GM19455 (cell line): Measurements from ENCODE around the gene HIC1.

Experiments
- ATAC-seq: cut with Tn5 transposase; IDR thresholded peaks from one replicate; pipeline ENCODE4 v1.9.1; 2021; ENCODE audit not compliant: unreplicated experiment

Gene HIC1

GRCh38 chr17:2071455-2072281, 16.8 kb downstream of the HIC1 start:
- no peak for ATAC-seq

DNA sequence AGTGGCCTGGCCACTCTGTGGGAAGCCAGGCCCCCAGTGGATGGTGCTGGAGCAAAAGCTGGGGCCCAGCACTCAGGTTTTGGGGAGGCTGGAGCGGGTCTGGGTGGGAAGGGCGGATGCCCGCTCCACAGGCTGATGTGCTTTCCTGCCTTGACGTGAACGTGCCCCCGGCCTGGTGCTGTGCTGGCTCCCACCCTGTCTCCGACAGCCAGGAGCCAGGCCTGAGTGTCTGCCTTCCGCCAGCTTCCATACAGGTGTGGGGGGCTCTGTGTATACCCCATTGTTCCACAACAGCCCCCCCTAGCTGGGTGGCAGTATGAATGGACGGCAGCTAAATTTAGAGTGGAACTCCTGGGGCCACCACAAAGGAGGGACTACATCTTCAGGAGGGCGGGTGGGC, 20.0 kb downstream of the HIC1 start:
- ATAC-seq: no peak

DNA sequence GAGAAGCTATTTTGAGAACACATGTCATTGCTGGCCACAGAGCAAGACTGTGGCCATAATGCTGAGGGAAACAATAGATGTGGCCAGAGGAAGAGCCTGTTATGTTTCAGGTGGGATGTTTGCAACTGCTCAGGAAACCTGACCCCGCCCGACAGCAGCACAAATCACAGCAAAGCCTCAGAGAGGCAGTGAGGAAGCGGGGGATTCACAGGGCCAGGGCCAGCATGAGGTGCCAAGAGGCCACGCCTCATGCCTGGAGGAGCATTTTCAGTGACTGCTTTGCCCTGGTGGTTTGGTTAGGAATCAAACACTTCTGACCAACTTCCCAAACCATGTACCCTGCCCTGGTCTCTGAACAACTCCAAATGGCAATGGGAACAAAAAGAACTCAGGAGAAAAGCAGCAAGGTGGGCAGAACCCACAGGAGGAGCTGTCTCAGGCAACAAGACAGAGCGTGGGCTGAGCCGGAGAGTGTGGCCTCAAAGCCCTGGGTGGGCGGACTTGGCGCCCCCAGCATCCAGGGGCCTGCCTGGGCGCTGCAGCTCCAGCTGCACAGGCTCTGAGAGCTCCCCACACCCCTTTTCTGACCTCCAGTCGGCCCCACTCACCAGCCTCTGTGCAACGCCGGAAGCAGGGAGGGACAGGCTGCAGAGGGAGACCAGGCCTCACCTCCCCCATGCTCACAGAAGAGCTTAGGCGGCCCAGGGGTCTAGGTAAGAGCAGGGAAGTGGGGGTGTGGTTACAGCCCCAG, 20.6 kb downstream of the HIC1 start:
- no peak for ATAC-seq

- ATAC-seq: no peak
These were observed 21.4 kb downstream of the HIC1 start for GRCh38 chr17:2076087-2076984.

- ATAC-seq: no peak
These were observed 22.1 kb downstream of the HIC1 start for GRCh38 chr17:2077040-2077439.

DNA sequence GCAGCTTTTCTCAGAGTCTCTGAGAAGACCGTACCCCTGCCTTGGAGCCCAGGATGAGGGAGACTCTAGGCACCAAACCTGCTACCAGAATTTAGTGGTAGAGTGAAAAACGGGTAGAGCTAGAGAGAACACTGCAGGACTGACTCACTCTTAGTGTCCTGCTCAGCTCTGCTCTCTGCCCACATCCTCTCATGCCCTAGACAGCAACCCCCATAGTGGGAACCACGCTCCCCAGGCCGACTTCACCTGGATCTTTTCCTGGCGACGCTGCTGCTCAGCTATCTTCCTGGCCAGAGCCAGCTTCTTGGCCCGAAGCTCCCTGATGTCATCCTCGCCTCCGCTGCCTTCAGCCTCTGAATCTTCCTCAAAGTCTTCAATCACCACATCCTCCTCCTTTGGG, 26.7 kb downstream of the HIC1 start:
- ATAC-seq: no peak

DNA sequence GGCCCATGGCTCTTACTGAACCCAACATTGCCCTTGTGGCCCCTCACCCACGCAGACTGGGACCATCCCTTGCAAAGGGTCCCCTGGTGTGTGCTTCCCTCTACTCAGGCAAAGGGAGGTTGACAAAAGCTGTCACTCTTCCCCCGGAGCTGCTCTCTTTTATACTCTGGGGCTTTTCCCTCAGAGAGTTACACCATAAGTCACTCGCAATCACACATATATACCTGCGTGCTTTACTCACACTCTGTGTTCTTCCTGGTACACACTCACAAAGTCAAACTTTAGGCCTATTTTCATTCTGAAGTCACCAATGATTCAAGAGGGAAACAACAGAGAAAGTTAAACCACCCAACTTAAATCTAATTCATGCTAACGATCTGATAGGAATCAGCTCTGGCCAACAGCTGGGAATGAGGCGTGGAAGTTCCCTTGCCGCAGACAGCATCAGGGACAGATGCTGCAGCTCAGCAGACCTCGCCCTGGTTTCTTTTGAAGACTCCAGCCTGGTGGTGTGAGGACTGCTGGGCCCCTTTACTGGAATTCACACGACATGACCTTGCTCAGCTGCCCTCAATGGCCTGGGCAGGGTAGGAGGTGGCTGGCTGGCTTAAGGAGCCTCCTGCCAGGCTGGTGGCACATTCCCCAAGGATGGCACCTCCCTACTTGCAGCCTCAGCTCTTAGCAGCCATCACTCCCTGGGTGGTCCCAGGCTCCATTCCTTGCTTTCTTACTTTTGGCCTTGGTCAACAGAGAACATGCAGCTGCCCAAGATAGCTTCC, 27.3 kb downstream of the HIC1 start:
- no peak for ATAC-seq

DNA sequence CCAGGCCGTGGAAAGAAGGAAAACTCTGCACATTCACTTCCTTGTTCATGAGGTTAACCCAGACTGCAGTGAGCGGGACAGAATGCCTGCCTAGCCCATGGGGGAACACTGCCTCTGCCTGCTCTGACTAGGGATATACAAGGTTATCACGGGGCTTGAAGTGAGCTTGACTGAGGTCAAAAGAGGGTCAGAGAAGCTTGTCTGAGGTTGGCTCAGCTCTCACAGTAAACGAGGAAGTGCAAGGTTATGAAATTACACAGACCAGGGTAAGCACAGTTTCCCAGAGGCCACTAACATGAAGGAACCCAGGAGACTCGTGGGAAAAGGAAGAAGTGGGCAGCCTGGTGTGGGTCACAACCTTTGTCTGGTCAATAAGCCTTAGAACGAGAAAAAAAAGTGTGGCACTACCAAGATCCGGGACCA, 28.7 kb downstream of the HIC1 start:
- no peak for ATAC-seq

DNA sequence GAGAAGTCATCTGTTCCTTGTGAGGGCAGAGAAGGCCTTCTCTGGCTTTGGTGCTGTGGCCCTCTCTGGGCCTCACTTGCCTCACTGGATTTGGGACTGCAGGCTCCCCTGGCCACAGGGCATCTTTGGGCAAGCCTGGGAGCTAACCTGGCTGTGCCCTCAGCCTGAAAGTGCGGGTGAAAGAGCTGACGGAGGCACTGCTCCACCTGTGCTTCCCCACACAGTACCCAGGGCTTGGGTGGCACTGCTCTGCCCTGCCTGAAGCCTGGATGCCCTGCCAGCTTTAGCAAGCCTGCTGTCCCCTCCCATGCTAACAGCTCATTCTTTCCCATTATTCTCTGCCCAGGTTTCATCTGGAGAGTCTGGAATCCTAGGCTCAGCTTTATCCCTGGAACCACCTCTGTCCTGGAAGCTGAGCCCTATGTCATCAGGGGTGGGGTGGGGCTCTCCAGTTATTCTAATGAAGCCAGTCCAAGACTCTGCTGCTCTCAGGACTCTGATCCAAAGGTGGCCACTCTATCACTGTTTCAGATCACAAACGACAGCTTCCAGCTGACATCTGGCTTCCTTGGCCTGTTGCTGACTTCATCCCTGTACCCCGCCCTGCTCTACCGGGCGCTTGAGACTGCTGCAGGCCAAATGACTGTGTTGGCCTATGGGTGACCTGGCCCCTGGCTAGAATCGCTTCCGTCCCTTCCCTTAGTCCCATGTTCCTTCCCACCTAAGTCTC, 29.3 kb downstream of the HIC1 start:
- ATAC-seq: no peak

GRCh38 chr17:2084766-2085647, 30.1 kb downstream of the HIC1 start:
- ATAC-seq: no peak

DNA sequence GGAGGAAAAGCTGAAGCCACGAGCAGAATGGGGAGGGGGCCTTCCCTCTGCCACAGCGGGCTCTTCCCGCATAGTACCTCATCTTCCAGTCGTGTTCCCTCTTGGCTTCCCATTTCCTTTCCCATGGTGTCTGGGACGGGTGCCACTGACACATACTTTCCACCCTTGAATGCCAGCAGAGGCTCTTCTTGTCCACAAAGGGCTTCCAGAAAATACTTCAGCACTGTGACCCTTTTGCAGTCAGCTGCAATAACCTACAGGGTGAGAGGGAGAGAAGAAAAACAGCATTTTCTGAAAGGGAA, 30.7 kb downstream of the HIC1 start:
- ATAC-seq: no peak

GRCh38 chr17:2086306-2086705, 31.4 kb downstream of the HIC1 start:
- no peak for ATAC-seq

GRCh38 chr17:2087597-2088211, 32.8 kb downstream of the HIC1 start:
- no peak for ATAC-seq

DNA sequence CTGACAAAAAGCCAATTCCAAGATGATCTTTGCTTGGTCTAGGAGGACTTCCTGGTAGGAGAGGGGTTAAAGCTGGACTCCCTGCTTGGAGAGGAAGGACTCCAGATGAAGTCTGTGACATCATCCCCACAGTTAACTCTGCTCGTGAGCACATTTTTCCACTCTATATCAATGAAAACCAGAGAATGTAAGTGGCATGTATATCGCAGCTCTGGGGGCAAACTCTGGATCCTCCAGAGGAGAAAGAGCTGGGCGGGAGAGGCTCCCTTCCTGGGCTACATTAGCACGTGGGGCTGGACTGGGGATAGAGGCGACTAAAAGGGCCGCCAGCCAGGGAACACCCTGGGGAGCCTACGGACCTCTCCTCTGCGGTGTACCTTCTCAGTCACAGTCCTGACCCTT, 34.1 kb downstream of the HIC1 start:
- peak; percentile 26 for ATAC-seq

GRCh38 chr17:2090210-2090641, 35.3 kb downstream of the HIC1 start:
- no peak for ATAC-seq

DNA sequence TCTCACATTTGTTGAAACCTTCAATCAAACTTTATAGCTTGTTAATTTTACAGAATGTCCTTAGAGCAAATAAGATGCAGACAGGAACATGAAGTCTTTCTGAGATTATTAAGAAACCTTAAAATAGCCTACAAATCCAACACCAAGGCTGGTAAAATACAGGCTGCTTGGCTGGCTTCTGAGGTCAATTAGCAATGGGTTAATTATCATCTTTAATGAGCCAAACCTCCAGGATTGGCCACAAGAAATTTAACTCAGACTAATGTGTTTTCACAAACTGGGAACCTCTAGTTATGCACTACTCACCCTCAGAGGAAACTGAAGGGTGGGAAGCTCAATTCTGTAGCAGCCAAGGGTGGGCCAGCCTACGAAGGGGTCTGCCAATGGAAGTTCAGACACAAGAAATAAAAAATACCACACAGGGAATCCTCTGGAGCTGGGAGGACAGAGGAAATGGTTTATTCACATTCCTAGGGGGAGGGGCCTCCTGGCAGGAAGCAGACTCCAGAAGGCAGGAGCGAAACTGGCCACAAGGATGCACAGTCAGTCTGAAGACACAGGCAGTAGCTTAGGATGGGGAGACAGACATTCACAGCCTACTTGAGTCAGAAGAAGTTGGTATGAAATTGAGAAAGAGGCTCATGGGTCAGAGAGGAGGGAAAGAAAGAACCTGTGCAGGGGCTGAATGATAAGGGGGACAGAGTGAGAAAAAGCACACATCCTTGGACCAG, 36.1 kb downstream of the HIC1 start:
- no peak for ATAC-seq

DNA sequence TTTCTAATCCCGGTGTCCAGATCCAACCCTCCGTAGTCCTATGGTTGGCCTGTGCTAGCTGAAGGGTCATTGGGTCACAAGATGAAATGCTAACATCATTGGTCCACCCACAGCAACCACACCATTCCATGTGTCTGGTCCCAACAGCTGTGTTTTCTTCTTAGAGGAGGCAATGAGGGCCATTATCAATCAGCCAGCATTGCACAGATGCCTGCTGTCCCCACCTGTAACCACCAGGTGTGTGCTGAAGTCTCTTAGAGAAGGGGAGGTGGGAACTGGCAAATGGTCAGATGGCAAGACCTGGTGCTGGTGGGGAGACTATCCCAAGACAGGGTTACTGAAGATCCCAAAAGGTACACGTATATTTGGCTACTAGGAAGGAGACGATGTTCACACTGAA, 37.4 kb downstream of the HIC1 start:
- no peak for ATAC-seq

GRCh38 chr17:2093349-2093748, 38.4 kb downstream of the HIC1 start:
- no peak for ATAC-seq
